HEK293 (cell line): ENCODE measurements around the gene NPAS2.

Experiments
- CTCF ChIA-PET: fragments of 350-600 bp; formaldehyde crosslinking; extraction: SDS; loops from one replicate; lab custom pipeline; 2021; ENCODE audit warnings: antibody characterized with exemption; lab: Yijun Ruan, JAX
- POLR2A ChIA-PET: fragments of 300-600 bp; formaldehyde crosslinking; extraction: SDS; loops from one replicate; lab custom pipeline; 2020; ENCODE audit warnings: antibody characterized with exemption, inconsistent platforms; lab: Yijun Ruan, JAX
- H3K27ac ChIP-seq: fragments of 200-500 bp; sonication (Bioruptor generic); 2 replicates; pipeline ENCODE4 v1.5.1; 2014; ENCODE audit warnings: low read depth, low read length, control low read depth, inconsistent platforms; ENCODE audit errors: extremely low read depth
- H3K36me3 ChIP-seq, 2 experiments: fragments of 200-500 bp in 1 of 2; sonication (Bioruptor generic) in 1 of 2; 1 replicate in 1 of 2; 2 replicates in 1 of 2; pipeline ENCODE4 v1.5.1; 2014 to 2017; ENCODE audit warnings: inconsistent platforms in 2 of 2, low read length in 2 of 2; ENCODE audit not compliant: control insufficient read depth in 2 of 2, insufficient read depth in 1 of 2
- H3K4me1 ChIP-seq: fragments of 200-500 bp; sonication (Bioruptor generic); 2 replicates; pipeline ENCODE4 v1.5.1; 2014; ENCODE audit warnings: mild to moderate bottlenecking, low read length, inconsistent platforms; ENCODE audit not compliant: control insufficient read depth, insufficient read depth
- H3K4me3 ChIP-seq: 2 replicates; pipeline ENCODE4 v1.5.1; 2011; ENCODE audit warnings: low read depth, mild to moderate bottlenecking, control low read depth, low read length, moderate library complexity
- H3K9me3 ChIP-seq: fragments of 200-500 bp; sonication (Bioruptor generic); 2 replicates; pipeline ENCODE4 v1.5.1; 2014; ENCODE audit warnings: low read depth, low read length, inconsistent platforms; ENCODE audit not compliant: control insufficient read depth, insufficient read depth
- HOXC10 ChIP-seq: sonication (generic); formaldehyde crosslinking; IDR thresholded peaks from 2 replicates; pipeline ENCODE4 v1.8.1; 2023; ENCODE audit warnings: mild to moderate bottlenecking, missing genetic modification reagents
- MYNN ChIP-seq: fragments of 450-650 bp; formaldehyde crosslinking; IDR thresholded peaks from 2 replicates; pipeline ENCODE4 v1.5.1; 2016; ENCODE audit warnings: missing biosample characterization, missing genetic modification characterization, borderline replicate concordance
- OSR2 ChIP-seq: fragments of 450-650 bp; formaldehyde crosslinking; IDR thresholded peaks from 2 replicates; pipeline ENCODE4 v1.5.1; 2016; ENCODE audit warnings: missing biosample characterization, missing genetic modification characterization
- WT1 ChIP-seq: fragments of 450-650 bp; formaldehyde crosslinking; IDR thresholded peaks from 2 replicates; pipeline ENCODE4 v1.5.1; 2016; ENCODE audit warnings: missing biosample characterization, missing genetic modification characterization
- YY2 ChIP-seq: fragments of 450-650 bp; formaldehyde crosslinking; IDR thresholded peaks from 2 replicates; pipeline ENCODE4 v1.5.1; 2016; ENCODE audit warnings: missing biosample characterization, missing genetic modification characterization
- ZBTB7A ChIP-seq: fragments of 450-650 bp; formaldehyde crosslinking; IDR thresholded peaks from 2 replicates; pipeline ENCODE4 v1.5.1; 2016; ENCODE audit warnings: low read depth, missing biosample characterization, missing genetic modification characterization
- ZNF155 ChIP-seq: fragments of 450-650 bp; formaldehyde crosslinking; IDR thresholded peaks from 2 replicates; pipeline ENCODE4 v1.5.1; 2016; ENCODE audit warnings: missing biosample characterization, missing genetic modification characterization
- ZNF175 ChIP-seq: fragments of 450-650 bp; formaldehyde crosslinking; IDR thresholded peaks from 2 replicates; pipeline ENCODE4 v1.5.1; 2016; ENCODE audit warnings: missing biosample characterization, missing genetic modification characterization
- ZNF23 ChIP-seq: fragments of 450-650 bp; formaldehyde crosslinking; IDR thresholded peaks from 2 replicates; pipeline ENCODE4 v1.5.1; 2016; ENCODE audit warnings: missing biosample characterization, missing genetic modification characterization, borderline replicate concordance
- ZNF292 ChIP-seq: fragments of 450-650 bp; formaldehyde crosslinking; IDR thresholded peaks from 2 replicates; pipeline ENCODE4 v1.5.1; 2016; ENCODE audit warnings: low read depth, missing biosample characterization, missing genetic modification characterization, borderline replicate concordance
- ZNF37A ChIP-seq: fragments of 450-650 bp; IDR thresholded peaks from 2 replicates; pipeline ENCODE4 v1.5.1; 2018; ENCODE audit warnings: missing biosample characterization, missing genetic modification characterization
- ZNF555 ChIP-seq: fragments of 450-650 bp; formaldehyde crosslinking; conservative IDR thresholded peaks from 2 replicates; pipeline ENCODE4 v1.5.1; 2017; ENCODE audit warnings: missing biosample characterization, mild to moderate bottlenecking, missing genetic modification characterization, inconsistent platforms
- ZNF660 ChIP-seq: fragments of 450-650 bp; IDR thresholded peaks from 2 replicates; pipeline ENCODE4 v1.5.1; 2018; ENCODE audit warnings: missing biosample characterization, mild to moderate bottlenecking, missing genetic modification characterization
- ZNF76 ChIP-seq: fragments of 450-650 bp; formaldehyde crosslinking; IDR thresholded peaks from 2 replicates; pipeline ENCODE4; 2016; ENCODE audit warnings: low read depth, missing biosample characterization, missing genetic modification characterization, borderline replicate concordance
- TF ChIP-seq, protein P1 (sequence below): fragments of 450-650 bp; formaldehyde crosslinking; IDR thresholded peaks from 2 replicates; pipeline ENCODE4 v1.5.1; 2016; ENCODE audit warnings: missing biosample characterization, missing genetic modification characterization
- TF ChIP-seq, protein P2 (sequence below): fragments of 450-650 bp; formaldehyde crosslinking; IDR thresholded peaks from 2 replicates; pipeline ENCODE4 v1.5.1; 2016; ENCODE audit warnings: missing biosample characterization, missing genetic modification characterization
- TF ChIP-seq, protein P3 (sequence below): fragments of 450-650 bp; formaldehyde crosslinking; IDR thresholded peaks from 2 replicates; pipeline ENCODE4 v1.5.1; 2016; ENCODE audit warnings: missing biosample characterization, missing genetic modification characterization
- TF ChIP-seq, protein P4 (sequence below): sonication (generic); formaldehyde crosslinking; IDR thresholded peaks from 2 replicates; pipeline ENCODE4 v1.8.1; 2022; ENCODE audit warnings: mild to moderate bottlenecking, moderate library complexity, missing genetic modification reagents
- TF ChIP-seq, protein P5 (sequence below): IDR thresholded peaks from 2 replicates; pipeline ENCODE4 v1.6.1; 2011; ENCODE audit warnings: mild to moderate bottlenecking, low read depth, low read length, borderline replicate concordance
- TF ChIP-seq, protein P6 (sequence below): fragments of 450-650 bp; formaldehyde crosslinking; IDR thresholded peaks from 2 replicates; pipeline ENCODE4 v1.5.1; 2017; ENCODE audit warnings: missing biosample characterization, missing genetic modification characterization

NPAS2 gene

DNA sequence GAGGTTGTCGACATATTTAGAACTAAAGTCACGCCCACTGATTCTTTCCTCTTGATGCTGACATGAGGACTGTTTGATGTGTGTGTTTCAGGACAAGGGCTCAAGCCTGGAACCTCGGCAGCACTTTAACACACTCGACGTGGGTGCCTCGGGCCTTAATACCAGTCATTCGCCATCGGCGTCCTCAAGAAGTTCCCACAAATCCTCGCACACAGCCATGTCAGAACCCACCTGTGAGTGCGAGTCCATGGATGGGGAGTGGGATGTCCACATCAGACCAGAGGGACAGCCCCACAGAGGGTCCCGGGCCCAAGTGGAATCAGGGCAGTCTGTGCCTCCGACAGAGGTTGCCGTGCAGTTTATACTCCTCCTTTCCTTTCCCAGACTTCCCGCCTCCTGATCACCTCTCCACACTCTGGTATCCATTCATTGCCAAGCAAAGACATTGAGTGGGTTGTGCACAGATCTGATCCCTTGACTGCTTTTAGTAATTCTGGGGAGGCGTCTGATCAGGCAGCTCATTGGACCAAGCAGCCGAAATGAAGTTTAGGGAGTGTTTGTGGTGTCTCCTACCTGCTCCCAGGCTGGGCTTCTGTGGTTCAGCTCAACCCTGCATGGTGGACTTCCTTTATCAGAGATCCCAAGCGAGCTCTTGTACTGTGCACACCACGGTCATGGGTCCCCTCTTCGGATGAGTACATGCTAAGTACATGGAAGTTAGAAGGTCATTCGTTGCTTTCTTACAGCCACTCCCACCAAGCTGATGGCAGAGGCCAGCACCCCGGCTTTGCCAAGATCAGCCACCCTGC, 155.0 kb downstream of the NPAS2 start (continued):
- TF ChIP-seq, protein P1, sequence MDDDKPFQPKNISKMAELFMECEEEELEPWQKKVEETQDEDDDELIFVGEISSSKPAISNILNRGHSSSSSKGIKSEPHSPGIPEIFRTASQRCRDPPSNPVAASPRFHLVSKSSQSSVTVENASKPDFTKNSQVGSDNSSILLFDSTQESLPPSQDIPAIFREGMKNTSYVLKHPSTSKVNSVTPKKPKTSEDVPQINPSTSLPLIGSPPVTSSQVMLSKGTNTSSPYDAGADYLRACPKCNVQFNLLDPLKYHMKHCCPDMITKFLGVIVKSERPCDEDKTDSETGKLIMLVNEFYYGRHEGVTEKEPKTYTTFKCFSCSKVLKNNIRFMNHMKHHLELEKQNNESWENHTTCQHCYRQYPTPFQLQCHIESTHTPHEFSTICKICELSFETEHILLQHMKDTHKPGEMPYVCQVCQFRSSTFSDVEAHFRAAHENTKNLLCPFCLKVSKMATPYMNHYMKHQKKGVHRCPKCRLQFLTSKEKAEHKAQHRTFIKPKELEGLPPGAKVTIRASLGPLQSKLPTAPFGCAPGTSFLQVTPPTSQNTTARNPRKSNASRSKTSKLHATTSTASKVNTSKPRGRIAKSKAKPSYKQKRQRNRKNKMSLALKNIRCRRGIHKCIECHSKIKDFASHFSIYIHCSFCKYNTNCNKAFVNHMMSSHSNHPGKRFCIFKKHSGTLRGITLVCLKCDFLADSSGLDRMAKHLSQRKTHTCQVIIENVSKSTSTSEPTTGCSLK (tag by site-specific recombination): no peak
- TF ChIP-seq ZNF175 (tag by site-specific recombination): no peak

DNA sequence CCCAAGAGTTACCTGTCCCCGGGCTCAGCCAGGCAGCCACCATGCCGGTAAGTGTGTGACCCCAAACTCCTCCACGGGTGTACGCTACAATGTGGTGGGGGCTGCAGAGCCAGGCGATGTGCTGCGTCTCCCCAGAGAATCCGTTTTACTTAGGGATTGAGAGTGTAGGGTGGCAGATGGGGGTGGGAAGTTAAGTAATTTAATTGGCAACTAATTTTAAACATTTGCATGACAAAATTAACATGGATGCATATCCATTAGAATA, 155.5 kb downstream of the NPAS2 start:
- no peak overlapping the region for H3K27ac ChIP-seq
- CTCF ChIA-PET: no interaction called here
- no peaks in the 10 kb centered on the region for H3K4me1 ChIP-seq
- peaks cover 0 to 25% of the 10 kb centered on the region in 2 experiments; a peak in 1 of 3 replicates for H3K36me3 ChIP-seq
- no peak overlapping the region for H3K4me3 ChIP-seq
- POLR2A ChIA-PET: no interaction called here
- TF ChIP-seq ZNF660 (tag by site-specific recombination): no peak
- TF ChIP-seq MYNN: no peak
- TF ChIP-seq ZNF23 (tag by site-specific recombination): no peak
- TF ChIP-seq, protein P2, sequence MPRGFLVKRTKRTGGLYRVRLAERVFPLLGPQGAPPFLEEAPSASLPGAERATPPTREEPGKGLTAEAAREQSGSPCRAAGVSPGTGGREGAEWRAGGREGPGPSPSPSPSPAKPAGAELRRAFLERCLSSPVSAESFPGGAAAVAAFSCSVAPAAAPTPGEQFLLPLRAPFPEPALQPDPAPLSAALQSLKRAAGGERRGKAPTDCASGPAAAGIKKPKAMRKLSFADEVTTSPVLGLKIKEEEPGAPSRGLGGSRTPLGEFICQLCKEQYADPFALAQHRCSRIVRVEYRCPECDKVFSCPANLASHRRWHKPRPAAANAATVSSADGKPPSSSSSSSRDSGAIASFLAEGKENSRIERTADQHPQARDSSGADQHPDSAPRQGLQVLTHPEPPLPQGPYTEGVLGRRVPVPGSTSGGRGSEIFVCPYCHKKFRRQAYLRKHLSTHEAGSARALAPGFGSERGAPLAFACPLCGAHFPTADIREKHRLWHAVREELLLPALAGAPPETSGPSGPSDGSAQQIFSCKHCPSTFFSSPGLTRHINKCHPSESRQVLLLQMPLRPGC: no peak
- TF ChIP-seq WT1 (tag by site-specific recombination): no peak
- TF ChIP-seq ZNF76 (tag by site-specific recombination): no peak
- no peak for TF ChIP-seq YY2 (tag by site-specific recombination)
- TF ChIP-seq, protein P3, sequence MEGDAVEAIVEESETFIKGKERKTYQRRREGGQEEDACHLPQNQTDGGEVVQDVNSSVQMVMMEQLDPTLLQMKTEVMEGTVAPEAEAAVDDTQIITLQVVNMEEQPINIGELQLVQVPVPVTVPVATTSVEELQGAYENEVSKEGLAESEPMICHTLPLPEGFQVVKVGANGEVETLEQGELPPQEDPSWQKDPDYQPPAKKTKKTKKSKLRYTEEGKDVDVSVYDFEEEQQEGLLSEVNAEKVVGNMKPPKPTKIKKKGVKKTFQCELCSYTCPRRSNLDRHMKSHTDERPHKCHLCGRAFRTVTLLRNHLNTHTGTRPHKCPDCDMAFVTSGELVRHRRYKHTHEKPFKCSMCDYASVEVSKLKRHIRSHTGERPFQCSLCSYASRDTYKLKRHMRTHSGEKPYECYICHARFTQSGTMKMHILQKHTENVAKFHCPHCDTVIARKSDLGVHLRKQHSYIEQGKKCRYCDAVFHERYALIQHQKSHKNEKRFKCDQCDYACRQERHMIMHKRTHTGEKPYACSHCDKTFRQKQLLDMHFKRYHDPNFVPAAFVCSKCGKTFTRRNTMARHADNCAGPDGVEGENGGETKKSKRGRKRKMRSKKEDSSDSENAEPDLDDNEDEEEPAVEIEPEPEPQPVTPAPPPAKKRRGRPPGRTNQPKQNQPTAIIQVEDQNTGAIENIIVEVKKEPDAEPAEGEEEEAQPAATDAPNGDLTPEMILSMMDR: no peak
- no peak for TF ChIP-seq ZNF37A (tag by site-specific recombination)
- TF ChIP-seq, protein P4, sequence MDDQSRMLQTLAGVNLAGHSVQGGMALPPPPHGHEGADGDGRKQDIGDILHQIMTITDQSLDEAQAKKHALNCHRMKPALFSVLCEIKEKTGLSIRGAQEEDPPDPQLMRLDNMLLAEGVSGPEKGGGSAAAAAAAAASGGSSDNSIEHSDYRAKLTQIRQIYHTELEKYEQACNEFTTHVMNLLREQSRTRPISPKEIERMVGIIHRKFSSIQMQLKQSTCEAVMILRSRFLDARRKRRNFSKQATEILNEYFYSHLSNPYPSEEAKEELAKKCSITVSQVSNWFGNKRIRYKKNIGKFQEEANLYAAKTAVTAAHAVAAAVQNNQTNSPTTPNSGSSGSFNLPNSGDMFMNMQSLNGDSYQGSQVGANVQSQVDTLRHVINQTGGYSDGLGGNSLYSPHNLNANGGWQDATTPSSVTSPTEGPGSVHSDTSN: no peak
- TF ChIP-seq OSR2 (tag by site-specific recombination): no peak
- TF ChIP-seq, protein P5, sequence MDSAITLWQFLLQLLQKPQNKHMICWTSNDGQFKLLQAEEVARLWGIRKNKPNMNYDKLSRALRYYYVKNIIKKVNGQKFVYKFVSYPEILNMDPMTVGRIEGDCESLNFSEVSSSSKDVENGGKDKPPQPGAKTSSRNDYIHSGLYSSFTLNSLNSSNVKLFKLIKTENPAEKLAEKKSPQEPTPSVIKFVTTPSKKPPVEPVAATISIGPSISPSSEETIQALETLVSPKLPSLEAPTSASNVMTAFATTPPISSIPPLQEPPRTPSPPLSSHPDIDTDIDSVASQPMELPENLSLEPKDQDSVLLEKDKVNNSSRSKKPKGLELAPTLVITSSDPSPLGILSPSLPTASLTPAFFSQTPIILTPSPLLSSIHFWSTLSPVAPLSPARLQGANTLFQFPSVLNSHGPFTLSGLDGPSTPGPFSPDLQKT: no peak
- no peak for TF ChIP-seq ZNF555 (tag by site-specific recombination)
- no peak for TF ChIP-seq ZNF155 (tag by site-specific recombination)
- TF ChIP-seq, protein P6, sequence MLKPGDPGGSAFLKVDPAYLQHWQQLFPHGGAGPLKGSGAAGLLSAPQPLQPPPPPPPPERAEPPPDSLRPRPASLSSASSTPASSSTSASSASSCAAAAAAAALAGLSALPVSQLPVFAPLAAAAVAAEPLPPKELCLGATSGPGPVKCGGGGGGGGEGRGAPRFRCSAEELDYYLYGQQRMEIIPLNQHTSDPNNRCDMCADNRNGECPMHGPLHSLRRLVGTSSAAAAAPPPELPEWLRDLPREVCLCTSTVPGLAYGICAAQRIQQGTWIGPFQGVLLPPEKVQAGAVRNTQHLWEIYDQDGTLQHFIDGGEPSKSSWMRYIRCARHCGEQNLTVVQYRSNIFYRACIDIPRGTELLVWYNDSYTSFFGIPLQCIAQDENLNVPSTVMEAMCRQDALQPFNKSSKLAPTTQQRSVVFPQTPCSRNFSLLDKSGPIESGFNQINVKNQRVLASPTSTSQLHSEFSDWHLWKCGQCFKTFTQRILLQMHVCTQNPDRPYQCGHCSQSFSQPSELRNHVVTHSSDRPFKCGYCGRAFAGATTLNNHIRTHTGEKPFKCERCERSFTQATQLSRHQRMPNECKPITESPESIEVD (tag by site-specific recombination): no peak
- TF ChIP-seq HOXC10 (CRISPR knock-in tag): no peak
- no peak for TF ChIP-seq ZBTB7A
- TF ChIP-seq ZNF292: no peak
- TF ChIP-seq, all 188 proteins: peak for 0
- no peaks in the 10 kb centered on the region for H3K9me3 ChIP-seq
